Hepatocyte (in vitro differentiated cells): ENCODE measurements around the gene FRY. TPM values are rescaled to one million over a fixed set of nuclear protein-coding genes. Genes with fewer than 3 reads are reported as not detected.

Experiments
- DNase-seq: peaks from one replicate; pipeline ENCODE4 v3.0.0-alpha.2; 2016; ENCODE audit warnings: low spot score
- H2AFZ ChIP-seq: fragments of 200-600 bp; sonication (generic); 2 replicates; pipeline ENCODE4 v1.6.0; 2016; ENCODE audit warnings: antibody characterized with exemption, mild to moderate bottlenecking
- H3K27ac ChIP-seq: fragments of 200-600 bp; sonication (generic); 2 replicates; pipeline ENCODE4 v1.5.1; 2016; ENCODE audit warnings: mild to moderate bottlenecking
- H3K27me3 ChIP-seq: fragments of 200-600 bp; sonication (generic); 2 replicates; pipeline ENCODE4 v1.6.1; 2016
- H3K36me3 ChIP-seq: fragments of 200-600 bp; sonication (generic); replicated peaks from 2 replicates; pipeline ENCODE4 v1.5.1; 2016; ENCODE audit warnings: low read depth; ENCODE audit not compliant: insufficient read depth
- H3K4me1 ChIP-seq: fragments of 200-600 bp; sonication (generic); 2 replicates; pipeline ENCODE4 v1.5.1; 2016; ENCODE audit warnings: mild to moderate bottlenecking, moderate library complexity; ENCODE audit not compliant: insufficient read depth
- H3K4me2 ChIP-seq: fragments of 200-600 bp; sonication (generic); 2 replicates; pipeline ENCODE4 v1.6.0; 2016
- H3K4me3 ChIP-seq: fragments of 200-600 bp; sonication (generic); 2 replicates; pipeline ENCODE4 v1.5.1; 2016; ENCODE audit warnings: mild to moderate bottlenecking
- H3K79me2 ChIP-seq: fragments of 200-600 bp; sonication (generic); 2 replicates; pipeline ENCODE4 v1.6.0; 2017; ENCODE audit warnings: mild to moderate bottlenecking
- H3K9me2 ChIP-seq: fragments of 200-600 bp; sonication (generic); replicated peaks from 2 replicates; pipeline ENCODE4 v1.6.0; 2017; ENCODE audit warnings: mild to moderate bottlenecking; ENCODE audit not compliant: insufficient read depth
- H3K9me3 ChIP-seq: fragments of 200-600 bp; sonication (generic); 2 replicates; pipeline ENCODE4 v1.5.1; 2016; ENCODE audit warnings: low read depth, mild to moderate bottlenecking
- H4K20me1 ChIP-seq: fragments of 200-600 bp; sonication (generic); 2 replicates; pipeline ENCODE4 v1.6.0; 2016; ENCODE audit warnings: mild to moderate bottlenecking; ENCODE audit not compliant: insufficient read depth, poor library complexity, severe bottlenecking
- CTCF ChIP-seq: fragments of 200-600 bp; sonication (generic); IDR thresholded peaks from 2 replicates; pipeline ENCODE4 v1.5.1; 2016; ENCODE audit warnings: antibody characterized with exemption, mild to moderate bottlenecking; ENCODE audit not compliant: poor library complexity
- EZH2 ChIP-seq: fragments of 200-600 bp; sonication (generic); IDR thresholded peaks from 2 replicates; pipeline ENCODE4 v1.6.1; 2016; ENCODE audit warnings: antibody characterized with exemption, mild to moderate bottlenecking, borderline replicate concordance
- EZH2phosphoT487 ChIP-seq: fragments of 200-600 bp; sonication (generic); IDR thresholded peaks from one replicate; pipeline ENCODE4 v1.6.1; 2018; ENCODE audit warnings: antibody characterized with exemption, mild to moderate bottlenecking, low read depth, moderate library complexity; ENCODE audit not compliant: unreplicated experiment, severe bottlenecking
- WGBS: methylation state at CpG from one replicate; pipeline ENCODE4 v1.1.6; 2016; ENCODE audit warnings: low lambda C conversion rate; ENCODE audit errors: missing lambda C conversion rate; 5-methylcytosine and 5-hydroxymethylcytosine counted together
- polyA plus RNA-seq: library from polyadenylated mRNA; unstranded; fragments of >200 nt; fragmentation: Nextera tagmentation; extraction: Ambion mirVana; gene quantifications from 2 replicates; pipeline ENCODE4 v1.2.1, GENCODE V29; 2016
- total RNA-seq: library from RNA; depleted of rRNA; stranded (reverse); fragments of >200 nt; gene quantifications from 2 replicates; pipeline ENCODE4 v1.2.3, GENCODE V29; 2014

FRY gene
- total and polyA plus RNA-seq, 2 experiments from 2014 or later = 2.4 to 3.7 TPM

- H3K4me1 ChIP-seq = peaks cover 8% of the 10 kb centered on the region
- no peak overlapping the region for H2AFZ ChIP-seq
- no peaks in the 10 kb centered on the region for H3K9me3 ChIP-seq
- no peaks in the 10 kb centered on the region for H4K20me1 ChIP-seq
- no peak overlapping the region for H3K4me3 ChIP-seq
- no peak overlapping the region for H3K27ac ChIP-seq
- no peaks in the 10 kb centered on the region for H3K79me2 ChIP-seq
- no peak for DNase-seq
- WGBS = 49% methylated on average over 6 of the region's 6 CpGs
- no peaks in the 10 kb centered on the region for H3K27me3 ChIP-seq
- H3K9me2 ChIP-seq = no peaks in the 10 kb centered on the region
- H3K4me2 ChIP-seq = no peak overlapping the region
- H3K36me3 ChIP-seq = no peaks in the 10 kb centered on the region
- no peak for TF ChIP-seq EZH2
- TF ChIP-seq CTCF = no peak
- TF ChIP-seq EZH2phosphoT487 = no peak
These were observed 253.5 kb downstream of the FRY start for GRCh38 chr13:32284927-32285632.

GRCh38 chr13:32285633-32285965, 254.0 kb downstream of the FRY start:
- DNase-seq = no peak
- H3K4me1 ChIP-seq = peaks cover 8% of the 10 kb centered on the region
- no peaks in the 10 kb centered on the region for H3K27me3 ChIP-seq
- H3K4me3 ChIP-seq = no peak overlapping the region
- no peak overlapping the region for H2AFZ ChIP-seq
- no peak overlapping the region for H3K4me2 ChIP-seq
- no peaks in the 10 kb centered on the region for H3K79me2 ChIP-seq
- TF ChIP-seq CTCF = no peak
- TF ChIP-seq EZH2phosphoT487 = no peak
- TF ChIP-seq EZH2 = no peak
- no peaks in the 10 kb centered on the region for H4K20me1 ChIP-seq
- H3K9me3 ChIP-seq = no peaks in the 10 kb centered on the region
- no peak overlapping the region for H3K27ac ChIP-seq
- no peaks in the 10 kb centered on the region for H3K9me2 ChIP-seq
- H3K36me3 ChIP-seq = no peaks in the 10 kb centered on the region
- 77% methylated on average over 4 of the region's 4 CpGs for WGBS

GRCh38 chr13:32297206-32297605, 265.6 kb downstream of the FRY start:
- peaks cover 6% of the 10 kb centered on the region for H3K27me3 ChIP-seq
- no peak overlapping the region for H2AFZ ChIP-seq
- 92% methylated on average over 2 of the region's 2 CpGs for WGBS
- H3K9me3 ChIP-seq = no peaks in the 10 kb centered on the region
- H3K36me3 ChIP-seq = no peaks in the 10 kb centered on the region
- no peaks in the 10 kb centered on the region for H3K4me1 ChIP-seq
- DNase-seq = no peak
- TF ChIP-seq EZH2phosphoT487 = no peak
- no peak for TF ChIP-seq CTCF
- no peak for TF ChIP-seq EZH2
- H3K9me2 ChIP-seq = no peaks in the 10 kb centered on the region
- no peaks in the 10 kb centered on the region for H4K20me1 ChIP-seq
- no peak overlapping the region for H3K27ac ChIP-seq
- H3K79me2 ChIP-seq = no peaks in the 10 kb centered on the region
- H3K4me3 ChIP-seq = no peak overlapping the region
- no peak overlapping the region for H3K4me2 ChIP-seq
